Fibroblast of lung (primary cell): ENCODE measurements around the gene BIRC3.

Source experiments
- EZH2 ChIP-seq: IDR thresholded peaks from 2 replicates; pipeline ENCODE4 v1.5.1; 2012; ENCODE audit warnings: low read length, control low read depth, mild to moderate bottlenecking; ENCODE audit errors: missing control alignments
- TF ChIP-seq, protein P1 (sequence below), 2 donors: IDR thresholded peaks in 1 of 2; conservative IDR thresholded peaks in 1 of 2; 1 replicate in 1 of 2; 2 replicates in 1 of 2; pipeline ENCODE4 v1.5.1; 2011 to 2012; ENCODE audit warnings: low read length in 2 of 2, control low read depth in 1 of 2, inconsistent platforms in 1 of 2, low read depth in 1 of 2, mild to moderate bottlenecking in 1 of 2

DNA sequence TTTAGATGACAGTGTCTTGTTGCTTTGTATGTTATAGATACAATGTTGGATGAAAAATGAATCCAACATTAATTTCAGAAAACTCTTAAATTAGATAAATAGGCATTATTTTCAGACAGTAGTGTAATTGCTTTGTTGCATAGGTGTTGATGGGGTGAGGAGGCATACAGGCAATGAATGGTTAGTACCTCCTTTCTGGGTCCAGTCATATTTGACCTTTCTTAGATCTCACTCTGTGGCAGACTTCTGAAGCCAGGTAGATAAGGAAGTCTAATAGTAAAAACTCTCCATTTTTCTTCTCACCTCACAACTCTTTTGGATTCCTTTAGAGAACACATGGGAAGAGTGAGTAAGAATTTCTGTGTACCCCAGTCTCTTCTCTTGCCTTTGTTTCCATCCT is 61.5 kb downstream of the BIRC3 start:
- TF ChIP-seq, protein P1, sequence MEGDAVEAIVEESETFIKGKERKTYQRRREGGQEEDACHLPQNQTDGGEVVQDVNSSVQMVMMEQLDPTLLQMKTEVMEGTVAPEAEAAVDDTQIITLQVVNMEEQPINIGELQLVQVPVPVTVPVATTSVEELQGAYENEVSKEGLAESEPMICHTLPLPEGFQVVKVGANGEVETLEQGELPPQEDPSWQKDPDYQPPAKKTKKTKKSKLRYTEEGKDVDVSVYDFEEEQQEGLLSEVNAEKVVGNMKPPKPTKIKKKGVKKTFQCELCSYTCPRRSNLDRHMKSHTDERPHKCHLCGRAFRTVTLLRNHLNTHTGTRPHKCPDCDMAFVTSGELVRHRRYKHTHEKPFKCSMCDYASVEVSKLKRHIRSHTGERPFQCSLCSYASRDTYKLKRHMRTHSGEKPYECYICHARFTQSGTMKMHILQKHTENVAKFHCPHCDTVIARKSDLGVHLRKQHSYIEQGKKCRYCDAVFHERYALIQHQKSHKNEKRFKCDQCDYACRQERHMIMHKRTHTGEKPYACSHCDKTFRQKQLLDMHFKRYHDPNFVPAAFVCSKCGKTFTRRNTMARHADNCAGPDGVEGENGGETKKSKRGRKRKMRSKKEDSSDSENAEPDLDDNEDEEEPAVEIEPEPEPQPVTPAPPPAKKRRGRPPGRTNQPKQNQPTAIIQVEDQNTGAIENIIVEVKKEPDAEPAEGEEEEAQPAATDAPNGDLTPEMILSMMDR (conservative IDR thresholded peaks at IDR 0.05 in 1 of 2, IDR thresholded peaks at IDR 0.05 in 1 of 2; ENCODE audit: low read depth in 1 of 2, low read length in 2 of 2) = no peak
- no peak for TF ChIP-seq EZH2
